Heart right ventricle (tissue), 16 donors: ENCODE results near the gene LORICRIN. TPM values are rescaled to one million over a fixed set of nuclear protein-coding genes. Genes with fewer than 3 reads are reported as not detected.

ENCODE experiments used
- ATAC-seq, 8 donors: fragments of 200-7000 bp; cut with Tn5 transposase; one replicate each; pipeline ENCODE4 v1.9.1; 2020; ENCODE audit warnings: mild to moderate bottlenecking in 8 of 8, moderate library complexity in 8 of 8, moderate number of reproducible peaks in 1 of 8
- DNase-seq, 2 donors: peaks; one replicate each; pipeline ENCODE4 v3.0.0-alpha.2; 2020
- H3K27ac ChIP-seq, 10 donors: fragments of 200-600 bp; sonication (generic) in 2 of 10; one replicate each; pipeline versions ENCODE4 v1.5.0 to v1.8.0; 2020 to 2022; ENCODE audit warnings: mild to moderate bottlenecking in 3 of 10
- H3K27me3 ChIP-seq, 7 donors: fragments of 200-600 bp; one replicate each; pipeline ENCODE4 v1.8.0; 2021 to 2022; ENCODE audit warnings: mild to moderate bottlenecking in 2 of 7
- H3K36me3 ChIP-seq, 9 donors: fragments of 200-600 bp; sonication (generic) in 1 of 9; one replicate each; pipeline versions ENCODE4 v1.5.0 to v1.8.0; 2020 to 2022; ENCODE audit warnings: mild to moderate bottlenecking in 2 of 9
- H3K4me1 ChIP-seq, 9 donors: fragments of 200-600 bp; sonication (generic) in 1 of 9; one replicate each; pipeline versions ENCODE4 v1.5.0 to v1.8.0; 2020 to 2022; ENCODE audit warnings: mild to moderate bottlenecking in 4 of 9
- H3K4me3 ChIP-seq, 10 donors: fragments of 200-600 bp; sonication (generic) in 2 of 10; one replicate each; pipeline versions ENCODE4 v1.5.0 to v1.8.0; 2020 to 2022; ENCODE audit warnings: mild to moderate bottlenecking in 7 of 10, moderate library complexity in 2 of 10
- H3K9me3 ChIP-seq, 11 donors: fragments of 200-600 bp in 10 of 11; sonication (generic) in 2 of 11; one replicate each; pipeline versions ENCODE4 v1.5.0 to v1.8.0; 2013 to 2022; ENCODE audit warnings: mild to moderate bottlenecking in 2 of 11, control low read depth in 1 of 11, moderate library complexity in 1 of 11
- WGBS, 2 donors: extraction: QIAGEN DNeasy Blood & Tissue Kit; methylation state at CpG; one replicate each; pipeline ENCODE4 v1.1.7; 2013; ENCODE audit warnings: inconsistent platforms in 1 of 2; 5-methylcytosine and 5-hydroxymethylcytosine counted together
- intact Hi-C, 10 donors: fragments of 100-400 bp; cut with DNase I; formaldehyde crosslinking; loops; one replicate each; pipeline versions ENCODE4 v1.11.1 to v1.14.2; 2022
- polyA plus RNA-seq, 2 donors: library from polyadenylated mRNA; stranded (reverse); fragments of 200-250 nt; gene quantifications; one replicate each; pipeline ENCODE4 v1.2.3, GENCODE V29; 2013
- total RNA-seq, 10 donors: library from RNA; stranded (reverse); fragmentation: NEBNext Ultra II Directional in 3 of 10; extraction: Animal tissue kit (Norgen Biotek cat#: 25700) in 3 of 10; gene quantifications; one replicate each; pipeline versions ENCODE4 v1.2.1 to v1.2.4, GENCODE V29; 2021 to 2023
- TF ChIP-seq, protein P1 (sequence below), 9 donors: fragments of 200-600 bp; sonication (generic) in 2 of 9; IDR thresholded peaks; one replicate each; pipeline versions ENCODE4 v1.5.0 to v1.8.0; 2021 to 2022; ENCODE audit warnings: antibody characterized with exemption in 9 of 9, mild to moderate bottlenecking in 5 of 9, moderate library complexity in 1 of 9
- donor health status: Arrhythmogenic right ventricular cardiomyopathy.
- donor health status: ischemic (EF 13 %, LVEDD 7.1; RV severe dilation, severe dysfunction).
- donor health status: healthy with polysubstance abuse.
- donor health status: DM: no; HTN: yes; CAD: no.
- donor health status: DM: no; HTN: no; CAD: no.
- donor health status: ischemic (EF 25% LVEDD 6.9; RV normal size, moderate dysfunction).
- donor health status: ischemic (EF 25% LVEDD 5.7; RV mildly dilated, moderate dysfunction).
- donor health status: healthy.
- donor health status: DM: yes; HTN: yes; CAD: no.
- donor health status: Ischemic cardiomyopathy.
- donor health status: ischemic (EF 35%, LVEDD 5.7; RV mildly dilated, moderate dysfunction).
- donor health status: nonischemic (EF 11% LVEDD 7.7; RV severe dilation, severe dysfunction).
- donor health status: DM: yes; HTN: yes; CAD: no.
- donor health status: PGD.
- donor health status: ischemic (EF 29% LVEDD 5.4; RV normal size, mild dysfunction).
- donor health status: nonischemic (EF 23%, LVEDD 6.1; RV moderate dilation, normal function).

Gene LORICRIN
- total and polyA plus RNA-seq, 12 donors, result not detected

GRCh38 chr1:153253693-153254092 is 5.8 kb upstream of the LORICRIN start:
- H3K4me3 ChIP-seq, result no peak overlapping the region
- H3K27me3 ChIP-seq, result peaks cover 0 to 29% (median 7%) of the 10 kb centered on the region in 7 donors
- intact Hi-C loops, result no loop called here
- no peaks in the 10 kb centered on the region for H3K9me3 ChIP-seq
- ATAC-seq (no peak), DNase-seq (no peak)
- no peaks in the 10 kb centered on the region for H3K36me3 ChIP-seq
- TF ChIP-seq, protein P1, sequence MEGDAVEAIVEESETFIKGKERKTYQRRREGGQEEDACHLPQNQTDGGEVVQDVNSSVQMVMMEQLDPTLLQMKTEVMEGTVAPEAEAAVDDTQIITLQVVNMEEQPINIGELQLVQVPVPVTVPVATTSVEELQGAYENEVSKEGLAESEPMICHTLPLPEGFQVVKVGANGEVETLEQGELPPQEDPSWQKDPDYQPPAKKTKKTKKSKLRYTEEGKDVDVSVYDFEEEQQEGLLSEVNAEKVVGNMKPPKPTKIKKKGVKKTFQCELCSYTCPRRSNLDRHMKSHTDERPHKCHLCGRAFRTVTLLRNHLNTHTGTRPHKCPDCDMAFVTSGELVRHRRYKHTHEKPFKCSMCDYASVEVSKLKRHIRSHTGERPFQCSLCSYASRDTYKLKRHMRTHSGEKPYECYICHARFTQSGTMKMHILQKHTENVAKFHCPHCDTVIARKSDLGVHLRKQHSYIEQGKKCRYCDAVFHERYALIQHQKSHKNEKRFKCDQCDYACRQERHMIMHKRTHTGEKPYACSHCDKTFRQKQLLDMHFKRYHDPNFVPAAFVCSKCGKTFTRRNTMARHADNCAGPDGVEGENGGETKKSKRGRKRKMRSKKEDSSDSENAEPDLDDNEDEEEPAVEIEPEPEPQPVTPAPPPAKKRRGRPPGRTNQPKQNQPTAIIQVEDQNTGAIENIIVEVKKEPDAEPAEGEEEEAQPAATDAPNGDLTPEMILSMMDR (IDR thresholded peaks at IDR 0.05), result no peak
- no peak overlapping the region for H3K27ac ChIP-seq
- H3K4me1 ChIP-seq, result no peaks in the 10 kb centered on the region
- 52 to 65% methylated on average over 1 of the region's 1 CpG for WGBS, 2 donors

DNA sequence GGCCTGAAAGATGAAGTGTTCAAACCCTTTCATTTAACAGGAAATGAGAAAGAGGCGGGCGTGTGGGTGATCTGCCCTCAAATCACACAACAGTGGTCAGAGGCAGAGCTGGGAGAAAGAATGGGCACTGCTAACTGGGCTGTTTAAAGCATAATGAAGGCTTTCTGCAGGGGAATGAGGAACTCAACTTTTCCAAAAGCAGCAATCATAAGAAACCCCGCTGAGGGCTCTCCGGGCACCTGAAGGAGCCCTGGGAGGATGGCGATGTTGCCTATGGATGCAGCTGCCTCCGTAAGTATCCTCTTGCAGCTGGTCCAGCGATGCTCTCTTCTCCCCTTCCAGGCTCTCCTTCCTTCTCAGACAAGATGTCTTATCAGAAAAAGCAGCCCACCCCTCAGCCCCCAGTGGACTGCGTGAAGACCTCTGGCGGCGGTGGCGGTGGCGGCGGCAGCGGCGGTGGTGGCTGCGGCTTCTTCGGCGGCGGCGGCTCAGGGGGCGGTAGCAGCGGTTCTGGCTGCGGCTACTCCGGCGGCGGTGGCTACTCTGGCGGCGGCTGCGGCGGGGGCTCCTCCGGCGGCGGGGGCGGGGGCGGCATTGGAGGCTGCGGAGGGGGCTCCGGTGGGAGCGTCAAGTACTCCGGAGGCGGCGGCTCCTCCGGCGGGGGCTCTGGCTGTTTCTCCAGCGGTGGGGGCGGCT is 1.2 kb downstream of the LORICRIN start:
- H3K4me3 ChIP-seq, result peak overlapping the region in 9 of 10 donors; percentile 37 to 54 (median 49)
- H3K4me1 ChIP-seq, result peaks cover 3 to 21% (median 9%) of the 10 kb centered on the region in 9 donors
- H3K27me3 ChIP-seq, result peaks cover 2 to 70% (median 57%) of the 10 kb centered on the region in 7 donors
- intact Hi-C loops, result no loop called here
- TF ChIP-seq, protein P1 (IDR thresholded peaks at IDR 0.05), result no peak
- 9 to 10% methylated on average over 41 to 45 of the region's 45 CpGs for WGBS, 2 donors
- H3K27ac ChIP-seq, result no peak overlapping the region
- no peaks in the 10 kb centered on the region for H3K9me3 ChIP-seq
- H3K36me3 ChIP-seq, result no peaks in the 10 kb centered on the region
- DNase-seq, result peak in 1 of 2 donors; percentile 14
- ATAC-seq, result peak in 2 of 8 donors; percentile 23 to 27

GRCh38 chr1:153261281-153262069 is 2.0 kb downstream of the LORICRIN start:
- Histone ChIP-seq H3K36me3 (no peaks in the 10 kb centered on the region), H3K27me3 (peaks cover 2 to 77% (median 63%) of the 10 kb centered on the region in 7 donors), H3K9me3 (no peaks in the 10 kb centered on the region), H3K27ac (no peak overlapping the region), H3K4me3 (peak overlapping the region in 9 of 10 donors; percentile 37 to 54 (median 49)), H3K4me1 (peaks cover 3 to 21% (median 9%) of the 10 kb centered on the region in 9 donors)
- ATAC-seq (peak in 3 of 8 donors; percentile 29 to 72 (median 58)), DNase-seq (peak in 1 of 2 donors; percentile 29)
- WGBS, 2 donors, result 1 to 2% methylated on average over 68 to 80 of the region's 80 CpGs
- TF ChIP-seq, protein P1 (IDR thresholded peaks at IDR 0.05), result no peak
- intact Hi-C loops, result no loop called here

- TF ChIP-seq, protein P1 (IDR thresholded peaks at IDR 0.05), result no peak
- Histone ChIP-seq H3K27me3 (peaks cover 2 to 82% (median 63%) of the 10 kb centered on the region in 7 donors), H3K4me3 (peak overlapping the region in 7 of 10 donors; percentile 43 to 54 (median 49)), H3K9me3 (no peaks in the 10 kb centered on the region), H3K36me3 (no peaks in the 10 kb centered on the region), H3K27ac (no peak overlapping the region), H3K4me1 (peaks cover 3 to 21% (median 9%) of the 10 kb centered on the region in 9 donors)
- WGBS, 2 donors, result 60% methylated on average over 6 of the region's 6 CpGs
- DNase-seq, result no peak
- no peak for ATAC-seq
- intact Hi-C loops, result no loop called here
These were observed 2.5 kb downstream of the LORICRIN start for GRCh38 chr1:153262070-153262366.
